HUES6 (cell line): Measurements from ENCODE around the gene CLDND1.
"Not testable (repeated sequence)": the region's sequence is repeated elsewhere in the genome, so short reads cannot be mapped to it uniquely, and the experiment has no call there.

Source experiments
- H3K27ac ChIP-seq: 2 replicates; pipeline ENCODE4 v1.7.0; 2013; ENCODE audit warnings: low read depth, mild to moderate bottlenecking, low read length, inconsistent platforms
- H3K27me3 ChIP-seq: 2 replicates; pipeline ENCODE4 v1.6.1; 2013; ENCODE audit warnings: low read length; ENCODE audit not compliant: control insufficient read depth, insufficient read depth
- H3K36me3 ChIP-seq: 2 replicates; pipeline ENCODE4 v1.6.1; 2013; ENCODE audit warnings: low read length; ENCODE audit not compliant: control insufficient read depth, insufficient read depth
- H3K4me1 ChIP-seq: 2 replicates; pipeline ENCODE4 v1.6.1; 2013; ENCODE audit warnings: low read length; ENCODE audit not compliant: control insufficient read depth, insufficient read depth
- H3K4me3 ChIP-seq: 2 replicates; pipeline ENCODE4 v1.5.1; 2013; ENCODE audit warnings: low read depth, low read length
- H3K9ac ChIP-seq: one replicate; pipeline ENCODE4 v1.6.1; 2013; ENCODE audit warnings: mild to moderate bottlenecking, low read length
- H3K9me3 ChIP-seq: 2 replicates; pipeline ENCODE4 v1.6.1; 2013; ENCODE audit warnings: low read depth, low read length; ENCODE audit not compliant: control insufficient read depth, insufficient read depth

The CLDND1 gene

GRCh38 chr3:98522544-98523281 lies at the start of gene CLDND1:
TSS of gene CLDND1 (minus strand) at chr3:98522902. CDS start at chr3:98521424, 1,478 bp downstream.
- H3K27me3 ChIP-seq: no peaks in the 10 kb centered on the region
- no peaks in the 10 kb centered on the region for H3K9me3 ChIP-seq
- peaks cover 24% of the 10 kb centered on the region; the same call in 1 of the 2 replicates for H3K4me1 ChIP-seq
- peak within 1 kb of the TSS; percentile 66 for H3K27ac ChIP-seq
- peak within 1 kb of the TSS; percentile 72 for H3K9ac ChIP-seq
- H3K4me3 ChIP-seq: peak within 1 kb of the TSS; percentile 79
- H3K36me3 ChIP-seq: peaks cover 34% of the 10 kb centered on the region

GRCh38 chr3:98568402-98568801 lies 45.7 kb upstream of the CLDND1 start:
- Histone ChIP-seq H3K36me3 (no peaks in the 10 kb centered on the region), H3K9ac (no peak overlapping the region), H3K4me3 (no peak overlapping the region), H3K27me3 (no peaks in the 10 kb centered on the region), H3K9me3 (no peaks in the 10 kb centered on the region), H3K4me1 (0 out of 2 replicates have a peak, but pooled peaks cover 4% of the 10 kb centered on the region), H3K27ac (no peak overlapping the region)

GRCh38 chr3:98567666-98568270 lies 45.1 kb upstream of the CLDND1 start:
- Histone ChIP-seq H3K9me3 (no peaks in the 10 kb centered on the region), H3K4me3 (no peak overlapping the region), H3K27ac (no peak overlapping the region), H3K4me1 (no peaks in the 10 kb centered on the region), H3K9ac (no peak overlapping the region), H3K36me3 (no peaks in the 10 kb centered on the region), H3K27me3 (no peaks in the 10 kb centered on the region)

GRCh38 chr3:98565843-98566242 lies 43.1 kb upstream of the CLDND1 start:
- Histone ChIP-seq H3K27ac (no peak overlapping the region), H3K36me3 (no peaks in the 10 kb centered on the region), H3K9me3 (no peaks in the 10 kb centered on the region), H3K27me3 (no peaks in the 10 kb centered on the region), H3K9ac (no peak overlapping the region), H3K4me3 (no peak overlapping the region), H3K4me1 (no peaks in the 10 kb centered on the region)

- H3K27me3 ChIP-seq: no peaks in the 10 kb centered on the region
- H3K4me3 ChIP-seq: no peak overlapping the region
- H3K9me3 ChIP-seq: no peaks in the 10 kb centered on the region
- H3K4me1 ChIP-seq: no peaks in the 10 kb centered on the region
- no peak overlapping the region for H3K9ac ChIP-seq
- H3K27ac ChIP-seq: no peak overlapping the region
- H3K36me3 ChIP-seq: no peaks in the 10 kb centered on the region
Measured at GRCh38 chr3:98565237-98565643, 42.5 kb upstream of the CLDND1 start.

GRCh38 chr3:98564282-98565005 lies 41.7 kb upstream of the CLDND1 start:
- Histone ChIP-seq H3K9ac (no peak overlapping the region), H3K27ac (no peak overlapping the region)

GRCh38 chr3:98563661-98564281 lies 41.1 kb upstream of the CLDND1 start:
- Histone ChIP-seq H3K27ac (no peak overlapping the region), H3K27me3 (no peaks in the 10 kb centered on the region), H3K9ac (no peak overlapping the region), H3K4me3 (no peak overlapping the region), H3K9me3 (no peaks in the 10 kb centered on the region), H3K36me3 (no peaks in the 10 kb centered on the region), H3K4me1 (no peaks in the 10 kb centered on the region)

More at GRCh38 chr3:98564282-98565005, 41.7 kb upstream of the CLDND1 start:
- Histone ChIP-seq H3K27me3 (no peaks in the 10 kb centered on the region), H3K36me3 (no peaks in the 10 kb centered on the region), H3K9me3 (no peaks in the 10 kb centered on the region), H3K4me1 (no peaks in the 10 kb centered on the region), H3K4me3 (no peak overlapping the region)

- H3K36me3 ChIP-seq: no peaks in the 10 kb centered on the region
- no peak overlapping the region for H3K9ac ChIP-seq
- no peak overlapping the region for H3K4me3 ChIP-seq
- no peaks in the 10 kb centered on the region for H3K9me3 ChIP-seq
- H3K4me1 ChIP-seq: no peaks in the 10 kb centered on the region
- no peaks in the 10 kb centered on the region for H3K27me3 ChIP-seq
- no peak overlapping the region for H3K27ac ChIP-seq
Measured at GRCh38 chr3:98561727-98562521, 39.2 kb upstream of the CLDND1 start.

- no peaks in the 10 kb centered on the region for H3K4me1 ChIP-seq
- H3K27me3 ChIP-seq: no peaks in the 10 kb centered on the region
- no peak overlapping the region for H3K27ac ChIP-seq
- no peak overlapping the region for H3K9ac ChIP-seq
- no peak overlapping the region for H3K4me3 ChIP-seq
- H3K36me3 ChIP-seq: no peaks in the 10 kb centered on the region
- H3K9me3 ChIP-seq: no peaks in the 10 kb centered on the region
Measured at GRCh38 chr3:98560911-98561310, 38.2 kb upstream of the CLDND1 start.

GRCh38 chr3:98559769-98560168 lies 37.1 kb upstream of the CLDND1 start:
- not testable (repeated sequence) for H3K4me3 ChIP-seq

More at GRCh38 chr3:98559769-98560168, 37.1 kb upstream of the CLDND1 start:
- not testable (repeated sequence) for H3K27me3 ChIP-seq, H3K9me3 ChIP-seq, H3K36me3 ChIP-seq, H3K9ac ChIP-seq, H3K4me1 ChIP-seq, H3K27ac ChIP-seq
